Superior temporal gyrus (tissue), 1 donor: ENCODE measurements around the gene TEX54.

ENCODE experiments used
- DNase-seq: peaks from one replicate; pipeline ENCODE4 v3.0.0-alpha.2; 2016; ENCODE audit errors: extremely low spot score

TEX54 gene

DNA sequence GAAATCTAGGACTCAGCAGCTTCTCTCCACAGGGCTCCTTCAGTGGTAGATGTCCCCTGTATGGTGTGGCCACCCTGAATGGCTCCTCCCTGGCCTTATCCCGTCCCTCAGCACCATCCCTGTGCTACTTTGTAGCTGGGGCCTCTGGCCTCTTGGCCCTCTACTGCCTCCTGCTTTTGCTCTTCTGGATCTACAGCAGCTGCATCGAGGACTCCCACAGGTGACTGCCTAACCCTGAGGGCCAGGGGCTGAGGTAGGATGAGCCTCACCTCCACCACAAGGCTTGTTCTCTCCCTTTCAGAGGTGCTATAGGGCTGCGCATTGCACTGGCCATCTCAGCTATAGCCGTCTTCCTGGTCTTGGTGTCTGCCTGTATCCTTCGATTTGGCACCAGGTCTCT is 43.6 kb downstream of the TEX54 start:
- no peak for DNase-seq

DNA sequence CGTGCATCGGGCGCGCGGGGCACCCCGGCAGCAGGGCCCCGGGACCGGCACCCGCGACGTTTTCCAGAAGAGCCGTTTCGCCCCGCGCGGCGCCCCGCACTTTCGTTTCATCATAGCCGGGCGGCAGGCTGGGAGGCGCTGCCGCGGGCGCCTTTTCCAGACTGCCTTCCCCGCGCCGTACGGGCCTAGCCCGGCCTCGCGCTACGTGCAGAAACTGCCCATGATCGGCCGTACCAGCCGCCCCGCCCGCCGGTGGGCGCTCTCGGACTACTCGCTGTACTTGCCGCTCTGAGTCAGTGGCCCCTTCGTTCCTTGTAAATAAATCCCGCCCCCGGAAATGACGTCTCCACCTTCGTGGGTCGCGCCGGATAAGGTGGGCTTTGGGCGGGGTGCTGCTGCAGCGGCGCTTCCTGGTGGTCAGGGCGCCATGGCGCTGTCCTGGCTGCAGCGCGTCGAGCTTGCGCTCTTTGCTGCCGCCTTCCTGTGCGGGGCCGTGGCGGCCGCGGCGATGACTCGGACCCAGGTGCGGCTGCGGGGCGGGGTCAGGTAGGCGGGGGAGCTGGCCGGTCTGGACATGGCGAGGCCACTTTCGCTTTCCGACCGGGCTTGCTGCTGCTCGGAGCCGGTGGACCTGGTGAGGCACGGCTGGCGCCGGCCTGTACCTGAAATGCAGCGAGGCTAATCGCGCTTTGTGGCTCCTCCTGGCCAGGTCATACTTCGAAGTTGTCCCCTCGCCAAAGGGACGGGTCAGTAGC is 45.5 kb downstream of the TEX54 start, which contains the start of gene TMEM179B:
TMEM179B (plus strand) TSS at position 398 of the 755 bp plus-strand sequence; CDS start at position 428, 30 bp downstream.
- peak; percentile 99 for DNase-seq

DNA sequence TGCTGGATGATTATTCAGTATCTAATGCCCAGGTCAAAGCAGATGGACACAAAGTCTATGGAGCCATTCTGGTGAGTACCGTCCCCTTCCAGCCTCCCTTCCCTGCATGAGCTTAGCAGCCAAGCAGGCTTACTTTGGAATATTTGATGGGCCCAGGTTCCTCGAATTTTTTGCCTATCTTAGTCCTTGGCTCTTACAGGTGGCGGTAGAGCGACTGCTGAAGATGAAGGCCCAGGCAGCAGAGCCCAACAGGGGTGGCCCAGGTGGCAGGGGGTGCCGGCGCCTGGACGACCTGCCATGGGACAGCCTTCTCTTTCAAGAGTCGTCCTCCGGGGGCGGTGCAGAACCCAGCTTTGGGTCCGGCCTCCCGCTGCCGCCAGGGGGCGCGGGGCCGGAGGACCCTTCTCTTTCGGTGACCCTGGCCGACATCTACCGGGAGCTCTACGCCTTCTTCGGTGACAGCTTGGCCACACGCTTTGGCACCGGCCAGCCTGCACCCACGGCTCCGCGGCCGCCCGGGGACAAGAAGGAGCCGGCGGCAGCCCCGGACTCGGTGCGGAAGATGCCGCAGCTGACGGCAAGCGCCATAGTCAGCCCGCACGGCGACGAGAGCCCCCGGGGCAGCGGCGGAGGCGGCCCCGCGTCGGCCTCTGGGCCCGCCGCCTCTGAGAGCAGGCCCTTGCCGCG is 46.2 kb downstream of the TEX54 start:
- peak; percentile 81 for DNase-seq

DNA sequence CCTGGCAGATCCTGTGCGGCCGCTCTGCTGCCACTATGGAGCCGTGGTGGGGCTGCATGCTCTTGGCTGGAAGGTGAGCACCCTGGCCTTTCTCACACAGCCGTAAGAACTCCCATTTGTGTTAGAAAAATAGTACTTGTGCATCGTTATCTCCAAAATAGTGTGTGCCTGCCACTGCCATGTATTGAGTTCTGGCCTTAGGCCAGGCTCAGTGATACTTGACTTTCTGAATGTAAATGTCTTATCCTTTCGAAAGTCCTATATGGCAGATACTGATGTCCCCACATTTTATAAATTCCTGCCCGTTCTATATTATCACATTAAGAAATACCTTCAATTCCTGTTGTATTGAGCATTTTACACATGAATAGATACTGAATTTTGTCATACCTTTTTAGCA is 49.9 kb downstream of the TEX54 start:
- DNase-seq, result no peak
